H1 (cell line): ENCODE data around the gene GPX4. TPM values are rescaled to one million over a fixed set of nuclear protein-coding genes. Genes with fewer than 3 reads are reported as not detected.

Experiments
- CHD7 ChIP-seq: fragments of 300-600 bp; sonication (generic); IDR thresholded peaks from 2 replicates; pipeline ENCODE4 v1.7.1; 2012; ENCODE audit warnings: low read length, moderate library complexity, mild to moderate bottlenecking, inconsistent platforms; ENCODE audit not compliant: insufficient replicate concordance
- JUND ChIP-seq: IDR thresholded peaks from 2 replicates; pipeline ENCODE4 v1.6.1; 2011; ENCODE audit warnings: mild to moderate bottlenecking, improper control_type of control experiment, low read length
- polyA plus RNA-seq, 7 experiments: library from polyadenylated mRNA; depleted of rRNA in 3 of 7; stranded (reverse) in 5 of 7; unstranded in 2 of 7; fragments of >200 nt in 5 of 7; fragments of 200-250 nt in 2 of 7; gene quantifications; 1 replicate in 5 of 7; 2 replicates in 1 of 7; 4 replicates in 1 of 7; pipeline versions ENCODE4 v1.2.1 to v1.2.3, GENCODE V29; 2011 to 2013; ENCODE audit warnings: missing spikeins in 2 of 7, mixed read lengths in 2 of 7
- total RNA-seq: library from RNA; stranded (reverse); fragmentation: NEBNext Ultra II Directional; extraction: Animal tissue kit (Norgen Biotek cat#: 25700); gene quantifications from 2 replicates; pipeline ENCODE4 v1.2.1, GENCODE V29; 2021

GPX4 gene
- total and polyA plus RNA-seq, 2 of the 8 experiments (the other 6 are each of a cell fraction or from before 2014, with no cell fraction given), result 342 to 693 TPM

GRCh38 chr19:1141944-1142343 is 38.1 kb downstream of the GPX4 start (continued):
- TF ChIP-seq CHD7 (no peak), JUND (no peak)
